ENCODE data around the gene RSAD2. TPM values are rescaled to one million over a fixed set of nuclear protein-coding genes. Genes with fewer than 3 reads are reported as not detected.

The RSAD2 gene
- polyA plus RNA-seq, 1 donor from 2014 or later: 1.2 TPM

DNA sequence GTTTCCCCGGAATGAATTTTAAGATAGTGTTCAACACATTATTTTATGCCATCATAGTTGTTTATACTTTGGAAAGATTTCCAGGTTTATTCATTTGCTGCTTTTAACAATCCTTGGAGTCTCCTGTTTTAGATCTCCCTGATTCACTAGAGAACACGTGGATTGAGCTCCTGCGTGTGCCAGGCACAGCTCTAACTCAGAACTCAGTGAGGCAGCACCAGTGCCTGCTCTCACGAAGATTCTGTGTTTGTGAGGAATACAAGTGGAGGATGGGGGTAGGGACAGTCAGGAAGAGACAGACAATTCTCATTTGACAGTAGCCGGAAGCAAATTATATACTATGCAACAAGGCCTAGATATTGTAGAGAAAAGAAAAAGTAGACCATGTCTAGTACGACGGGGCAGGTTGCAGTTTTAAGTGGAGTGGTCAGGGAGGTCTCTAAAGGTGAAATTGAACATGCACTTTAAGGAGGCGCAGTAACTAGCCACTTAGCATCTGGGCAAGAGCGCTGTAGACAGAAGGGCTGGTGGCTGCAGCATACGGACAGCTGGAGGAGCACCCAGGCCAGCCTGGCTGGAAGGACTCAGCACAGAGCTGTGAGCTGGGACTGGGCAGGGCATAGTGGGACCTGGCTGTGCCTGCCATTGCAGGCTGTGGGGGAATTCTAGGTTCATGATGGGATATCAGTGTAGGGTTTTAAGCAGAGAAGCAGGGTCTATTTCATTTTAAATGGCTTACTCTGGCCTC lies 63.9 kb downstream of the RSAD2 start:
- H2AFZ ChIP-seq (ENCODE audit: low read depth, low read length): no peak overlapping the region
- H3K27ac ChIP-seq (ENCODE audit: low read length): no peak overlapping the region
- H3K9ac ChIP-seq (ENCODE audit: low read length): no peak overlapping the region

DNA sequence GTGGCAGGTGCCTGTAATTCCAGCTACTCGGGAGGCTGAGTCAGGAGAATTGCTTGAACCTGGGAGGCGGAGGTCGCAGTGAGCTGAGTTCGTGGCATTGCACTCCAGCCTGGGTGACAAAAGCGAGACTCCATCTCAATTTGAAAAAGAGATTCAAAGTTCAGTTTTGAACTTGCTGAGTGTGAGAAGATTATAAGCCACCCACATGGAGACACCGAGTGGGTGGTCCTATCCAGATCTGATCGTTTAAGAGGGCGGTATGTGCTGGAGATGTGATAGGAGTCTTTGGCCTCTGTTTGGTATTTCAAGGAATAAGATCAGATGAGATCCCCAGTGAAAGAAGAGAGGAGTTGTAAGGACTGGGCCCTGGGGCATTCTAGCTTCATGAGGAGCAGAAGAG lies 65.3 kb downstream of the RSAD2 start:
- Histone ChIP-seq H3K9me3 (ENCODE audit: low read length) (no peaks in the 10 kb centered on the region), H3K27ac (ENCODE audit: low read length) (no peak overlapping the region), H3K9ac (ENCODE audit: low read length) (no peak overlapping the region), H3K4me2 (ENCODE audit: low read length) (no peak overlapping the region), H3K9me2 (ENCODE audit: insufficient read depth, low read length) (no peaks in the 10 kb centered on the region), H3K79me2 (replicated peaks; ENCODE audit: insufficient read depth, low read length) (peaks cover 9% of the 10 kb centered on the region), H4K20me1 (ENCODE audit: insufficient read depth) (no peaks in the 10 kb centered on the region), H2AFZ (ENCODE audit: low read depth, low read length) (no peak overlapping the region), H3K27me3 (ENCODE audit: insufficient read depth, low read depth, low read length) (no peaks in the 10 kb centered on the region), H3K4me3 (ENCODE audit: low read length) (no peak overlapping the region), H3K36me3 (ENCODE audit: insufficient read depth, low read length) (peaks cover 9% of the 10 kb centered on the region), H3F3A (ENCODE audit: insufficient read depth, low read length, poor library complexity, severe bottlenecking) (no peaks in the 10 kb centered on the region)
- TF ChIP-seq MXI1 (conservative IDR thresholded peaks at IDR 0.05; ENCODE audit: poor library complexity, severe bottlenecking) (no peak), EZH2 (IDR thresholded peaks at IDR 0.05; ENCODE audit: borderline replicate concordance, insufficient read depth, low read length, poor library complexity, severe bottlenecking) (no peak)
- TF ChIP-seq, protein P1, sequence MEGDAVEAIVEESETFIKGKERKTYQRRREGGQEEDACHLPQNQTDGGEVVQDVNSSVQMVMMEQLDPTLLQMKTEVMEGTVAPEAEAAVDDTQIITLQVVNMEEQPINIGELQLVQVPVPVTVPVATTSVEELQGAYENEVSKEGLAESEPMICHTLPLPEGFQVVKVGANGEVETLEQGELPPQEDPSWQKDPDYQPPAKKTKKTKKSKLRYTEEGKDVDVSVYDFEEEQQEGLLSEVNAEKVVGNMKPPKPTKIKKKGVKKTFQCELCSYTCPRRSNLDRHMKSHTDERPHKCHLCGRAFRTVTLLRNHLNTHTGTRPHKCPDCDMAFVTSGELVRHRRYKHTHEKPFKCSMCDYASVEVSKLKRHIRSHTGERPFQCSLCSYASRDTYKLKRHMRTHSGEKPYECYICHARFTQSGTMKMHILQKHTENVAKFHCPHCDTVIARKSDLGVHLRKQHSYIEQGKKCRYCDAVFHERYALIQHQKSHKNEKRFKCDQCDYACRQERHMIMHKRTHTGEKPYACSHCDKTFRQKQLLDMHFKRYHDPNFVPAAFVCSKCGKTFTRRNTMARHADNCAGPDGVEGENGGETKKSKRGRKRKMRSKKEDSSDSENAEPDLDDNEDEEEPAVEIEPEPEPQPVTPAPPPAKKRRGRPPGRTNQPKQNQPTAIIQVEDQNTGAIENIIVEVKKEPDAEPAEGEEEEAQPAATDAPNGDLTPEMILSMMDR (IDR thresholded peaks at IDR 0.05; ENCODE audit: poor library complexity, severe bottlenecking): no peak

More for the DNA sequence above, 63.9 kb downstream of the RSAD2 start:
- Histone ChIP-seq H3F3A (ENCODE audit: insufficient read depth, low read length, poor library complexity, severe bottlenecking) (no peaks in the 10 kb centered on the region), H3K36me3 (ENCODE audit: insufficient read depth, low read length) (peaks cover 9% of the 10 kb centered on the region), H4K20me1 (ENCODE audit: insufficient read depth) (no peaks in the 10 kb centered on the region), H3K9me2 (ENCODE audit: insufficient read depth, low read length) (no peaks in the 10 kb centered on the region), H3K9me3 (ENCODE audit: low read length) (no peaks in the 10 kb centered on the region), H3K4me2 (ENCODE audit: low read length) (no peak overlapping the region), H3K27me3 (ENCODE audit: insufficient read depth, low read depth, low read length) (no peaks in the 10 kb centered on the region), H3K79me2 (replicated peaks; ENCODE audit: insufficient read depth, low read length) (peaks cover 10% of the 10 kb centered on the region), H3K4me3 (ENCODE audit: low read length) (no peak overlapping the region)
- no peak for TF ChIP-seq MXI1 (conservative IDR thresholded peaks at IDR 0.05; ENCODE audit: poor library complexity, severe bottlenecking)
- no peak for TF ChIP-seq EP300 (conservative IDR thresholded peaks at IDR 0.05; ENCODE audit: poor library complexity, severe bottlenecking)
- TF ChIP-seq EZH2 (IDR thresholded peaks at IDR 0.05; ENCODE audit: borderline replicate concordance, insufficient read depth, low read length, poor library complexity, severe bottlenecking): no peak
- TF ChIP-seq, protein P1 (IDR thresholded peaks at IDR 0.05; ENCODE audit: poor library complexity, severe bottlenecking): no peak
- no peak for TF ChIP-seq TAF1 (IDR thresholded peaks at IDR 0.05; ENCODE audit: low read depth)
- TF ChIP-seq, protein P2, sequence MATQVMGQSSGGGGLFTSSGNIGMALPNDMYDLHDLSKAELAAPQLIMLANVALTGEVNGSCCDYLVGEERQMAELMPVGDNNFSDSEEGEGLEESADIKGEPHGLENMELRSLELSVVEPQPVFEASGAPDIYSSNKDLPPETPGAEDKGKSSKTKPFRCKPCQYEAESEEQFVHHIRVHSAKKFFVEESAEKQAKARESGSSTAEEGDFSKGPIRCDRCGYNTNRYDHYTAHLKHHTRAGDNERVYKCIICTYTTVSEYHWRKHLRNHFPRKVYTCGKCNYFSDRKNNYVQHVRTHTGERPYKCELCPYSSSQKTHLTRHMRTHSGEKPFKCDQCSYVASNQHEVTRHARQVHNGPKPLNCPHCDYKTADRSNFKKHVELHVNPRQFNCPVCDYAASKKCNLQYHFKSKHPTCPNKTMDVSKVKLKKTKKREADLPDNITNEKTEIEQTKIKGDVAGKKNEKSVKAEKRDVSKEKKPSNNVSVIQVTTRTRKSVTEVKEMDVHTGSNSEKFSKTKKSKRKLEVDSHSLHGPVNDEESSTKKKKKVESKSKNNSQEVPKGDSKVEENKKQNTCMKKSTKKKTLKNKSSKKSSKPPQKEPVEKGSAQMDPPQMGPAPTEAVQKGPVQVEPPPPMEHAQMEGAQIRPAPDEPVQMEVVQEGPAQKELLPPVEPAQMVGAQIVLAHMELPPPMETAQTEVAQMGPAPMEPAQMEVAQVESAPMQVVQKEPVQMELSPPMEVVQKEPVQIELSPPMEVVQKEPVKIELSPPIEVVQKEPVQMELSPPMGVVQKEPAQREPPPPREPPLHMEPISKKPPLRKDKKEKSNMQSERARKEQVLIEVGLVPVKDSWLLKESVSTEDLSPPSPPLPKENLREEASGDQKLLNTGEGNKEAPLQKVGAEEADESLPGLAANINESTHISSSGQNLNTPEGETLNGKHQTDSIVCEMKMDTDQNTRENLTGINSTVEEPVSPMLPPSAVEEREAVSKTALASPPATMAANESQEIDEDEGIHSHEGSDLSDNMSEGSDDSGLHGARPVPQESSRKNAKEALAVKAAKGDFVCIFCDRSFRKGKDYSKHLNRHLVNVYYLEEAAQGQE (IDR thresholded peaks at IDR 0.05; ENCODE audit: borderline replicate concordance): no peak
- TF ChIP-seq RAD21 (conservative IDR thresholded peaks at IDR 0.05): no peak
- TF ChIP-seq SMC3 (conservative IDR thresholded peaks at IDR 0.05; ENCODE audit: poor library complexity): no peak
- TF ChIP-seq POLR2AphosphoS5 (IDR thresholded peaks at IDR 0.05): no peak

All from neural cell (in vitro differentiated cells).